ENCODE results near the gene GPR156.
"Not testable (repeated sequence)": the region's sequence is repeated elsewhere in the genome, so short reads cannot be mapped to it uniquely, and the experiment has no call there.

GPR156 gene

DNA sequence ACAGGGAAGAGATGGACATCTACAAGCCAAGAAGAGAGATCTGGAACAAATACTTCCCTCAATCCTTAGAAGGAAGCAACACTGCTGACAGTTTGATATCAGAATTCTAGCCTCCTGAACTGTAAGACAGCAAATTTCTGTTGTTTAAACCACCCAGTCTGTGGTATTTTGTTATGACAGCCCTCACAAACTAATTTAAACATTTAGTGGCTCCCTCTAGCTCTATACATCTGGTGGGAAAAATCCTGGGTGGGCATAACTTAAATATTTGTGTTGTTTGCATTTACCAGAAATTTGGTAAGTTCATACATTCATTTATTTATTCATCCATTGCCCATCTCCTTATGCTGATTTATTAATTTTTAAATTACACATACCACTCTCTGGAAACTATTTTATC is 128.3 kb downstream of the GPR156 start:
- no peak for DNase-seq

DNA sequence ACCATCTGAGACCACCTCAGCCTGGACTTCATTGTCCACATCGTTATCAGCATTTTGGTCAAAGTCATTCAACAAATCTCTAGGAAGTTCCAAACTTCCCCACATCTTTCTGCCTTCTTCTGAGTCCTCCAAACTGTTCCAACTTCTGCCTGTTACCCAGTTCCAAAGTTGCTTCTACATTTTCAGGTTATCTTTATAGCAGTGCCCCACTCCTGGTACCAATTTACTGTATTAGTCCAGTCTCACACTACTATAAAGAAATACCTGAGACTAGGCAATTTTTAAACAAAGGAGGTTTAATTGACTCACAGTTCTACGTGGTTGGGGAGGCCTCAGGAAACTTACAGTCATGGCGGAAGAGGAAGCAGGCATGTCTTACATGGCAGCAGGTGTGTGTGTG is 129.3 kb downstream of the GPR156 start:
- not testable (repeated sequence) for DNase-seq

DNA sequence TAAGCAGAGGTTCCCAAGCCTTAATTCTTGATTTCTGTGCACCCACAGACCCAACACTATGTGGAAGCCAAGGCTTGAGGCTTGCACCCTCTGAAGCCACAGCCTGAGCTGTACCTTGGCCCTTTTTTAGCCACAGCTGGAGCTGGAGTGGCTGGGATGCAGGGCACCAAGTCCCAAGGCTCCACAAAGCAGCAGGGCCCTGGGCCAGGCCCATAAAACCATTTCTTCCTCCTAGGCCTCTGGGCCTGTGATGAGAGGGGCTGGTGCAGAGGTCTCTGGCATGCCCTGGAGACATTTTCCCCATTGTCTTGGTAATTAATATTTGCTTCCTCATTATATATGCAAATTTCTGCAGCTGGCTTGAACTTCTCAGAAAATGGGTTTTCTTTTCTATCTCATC is 129.9 kb downstream of the GPR156 start:
- no peak for DNase-seq

DNA sequence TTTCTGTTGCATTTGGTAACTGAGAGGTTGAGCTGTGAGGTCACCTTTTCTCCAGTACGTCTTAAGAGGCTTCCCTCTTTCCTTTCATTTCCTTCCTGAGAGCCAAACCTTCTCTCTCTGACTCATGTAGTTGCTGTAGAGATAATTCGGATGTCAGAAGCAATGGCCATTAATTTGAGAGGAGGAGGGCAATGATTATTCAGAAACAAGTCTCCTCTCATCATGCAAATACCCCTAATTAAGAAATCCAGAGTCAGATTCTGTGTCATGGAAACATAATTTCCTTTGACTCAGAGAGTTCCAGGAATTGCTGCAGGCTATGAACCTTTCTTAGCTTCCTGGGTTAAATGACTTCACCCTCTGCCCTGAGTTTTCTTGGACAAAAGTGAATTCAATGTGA is 131.7 kb downstream of the GPR156 start:
- DNase-seq, result no peak

DNA sequence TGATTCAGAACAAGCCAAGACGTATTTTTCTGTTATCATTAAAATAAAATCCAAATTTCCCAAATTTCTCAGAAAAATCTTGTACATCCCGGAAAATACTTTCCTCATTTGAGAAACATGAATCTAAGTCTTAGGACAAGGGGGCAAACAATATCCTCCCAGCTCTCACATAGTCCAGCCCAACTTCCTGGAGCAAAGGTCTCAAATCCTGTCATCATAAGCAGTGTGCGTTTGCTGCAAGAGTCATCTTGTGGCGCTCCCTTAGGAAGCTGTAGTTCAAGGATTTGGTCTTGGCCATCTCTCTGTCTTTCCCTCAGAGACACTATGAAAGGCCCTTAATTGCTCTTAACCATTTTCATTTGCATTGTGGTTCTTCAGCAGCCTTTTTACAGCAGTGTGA is 133.2 kb downstream of the GPR156 start:
- no peak for DNase-seq

DNA sequence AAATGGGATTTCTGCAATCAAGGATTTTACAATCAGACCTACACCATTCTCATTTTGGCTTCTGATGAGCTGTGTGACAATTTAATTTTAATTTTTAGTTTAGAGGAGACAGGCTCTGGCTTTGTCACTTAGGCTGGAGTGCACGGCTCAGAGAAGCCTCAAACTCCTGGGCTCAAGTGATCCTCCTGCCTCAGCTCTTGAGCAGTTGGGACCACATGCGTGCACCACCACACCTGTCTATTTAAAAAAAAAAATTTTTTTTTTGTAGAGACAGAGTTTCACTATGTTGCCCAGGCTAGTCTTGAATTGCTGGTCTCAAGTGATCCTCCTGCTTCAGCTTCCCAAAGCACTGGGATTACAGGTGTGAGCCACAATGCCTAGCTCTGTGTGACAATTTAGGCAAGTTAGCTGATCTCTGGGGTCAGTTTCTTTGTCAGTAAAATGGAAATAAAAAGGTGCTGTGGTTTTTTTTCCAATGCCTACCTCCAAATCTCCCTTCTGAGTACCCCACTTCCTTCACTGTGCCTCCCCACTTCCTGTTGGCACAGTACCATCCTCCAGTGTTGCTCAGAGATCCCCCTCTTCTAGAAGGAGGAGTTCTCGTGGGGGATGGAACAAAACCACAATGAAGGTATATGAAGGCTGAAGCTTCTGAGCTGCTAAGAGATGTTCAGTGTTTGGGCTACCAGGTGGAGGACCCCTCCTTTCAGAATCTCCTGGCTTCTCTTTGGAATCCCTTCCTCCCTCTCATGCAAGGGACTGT is 136.7 kb downstream of the GPR156 start:
- no peak for DNase-seq

DNA sequence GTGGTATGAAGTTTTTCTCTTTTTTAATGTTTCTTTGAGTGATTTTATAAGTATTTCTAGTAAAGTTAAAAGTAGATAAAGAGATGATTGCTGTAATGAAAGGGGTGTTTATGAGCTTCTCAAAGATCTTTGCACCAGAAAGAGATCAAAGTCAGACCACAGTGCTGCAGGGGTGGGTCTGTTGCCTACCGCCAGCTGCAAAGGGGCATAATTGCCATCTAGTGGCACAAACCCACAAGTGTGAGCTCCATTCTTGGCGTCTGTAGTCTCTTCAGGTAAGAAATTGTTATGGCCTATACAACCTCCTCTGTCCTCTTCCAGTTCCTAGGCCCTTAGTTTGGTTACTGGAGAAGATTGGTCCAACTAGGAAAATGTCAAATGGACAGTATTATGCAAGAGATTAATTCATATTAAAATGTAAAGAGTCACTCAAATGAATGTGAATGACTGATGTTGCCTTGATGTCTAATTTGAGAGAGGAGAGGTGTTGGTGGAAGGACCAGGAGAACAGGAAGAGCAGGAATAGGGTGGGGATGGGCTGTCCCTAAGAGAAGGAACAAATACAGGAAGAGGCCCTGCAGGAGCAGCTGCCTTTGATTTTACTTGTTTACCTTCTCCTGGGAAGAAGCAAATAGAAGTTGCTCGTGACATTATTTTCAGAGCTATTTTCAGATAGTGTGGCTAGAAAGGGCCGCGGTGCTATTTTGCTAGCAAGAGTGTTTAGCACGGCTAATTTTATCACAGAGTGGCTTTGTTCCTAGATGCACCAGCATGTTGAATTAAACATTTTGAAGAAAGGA is 137.8 kb downstream of the GPR156 start:
- no peak for DNase-seq

DNA sequence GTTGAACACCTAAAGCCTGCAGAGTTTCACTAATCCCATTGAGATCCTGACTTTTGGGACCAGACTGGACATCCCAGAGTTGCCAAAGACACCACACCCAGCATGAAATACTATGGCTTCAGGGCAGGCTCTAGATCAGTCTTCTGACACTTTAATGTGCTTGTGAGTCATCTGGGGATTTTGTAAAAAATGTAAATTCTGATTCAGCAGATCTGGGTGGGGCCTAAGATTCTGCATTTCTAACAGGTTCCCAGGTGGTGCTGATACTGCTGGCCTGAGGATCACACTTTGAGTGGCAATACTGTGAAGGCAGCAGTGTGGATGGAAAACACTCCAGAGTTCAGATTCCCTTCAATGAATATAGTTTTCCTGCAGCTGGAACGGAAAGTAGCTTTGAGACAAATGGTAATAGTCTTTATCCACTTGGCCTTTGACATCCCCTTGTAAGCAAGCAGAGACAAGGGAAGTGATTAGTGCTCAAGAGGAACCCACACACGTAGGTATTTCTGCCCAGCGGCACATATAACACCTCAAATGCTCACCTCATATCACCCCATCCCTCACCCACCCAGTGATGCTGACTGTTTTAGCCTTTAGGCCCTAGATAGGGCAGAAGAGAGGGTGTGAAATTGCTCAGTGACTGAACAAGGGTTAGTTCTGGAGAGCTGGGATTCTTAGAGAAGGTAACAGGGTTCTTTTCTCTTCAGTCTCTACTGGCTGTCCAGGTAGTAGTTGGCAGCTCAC is 139.3 kb downstream of the GPR156 start:
- DNase-seq, result no peak

DNA sequence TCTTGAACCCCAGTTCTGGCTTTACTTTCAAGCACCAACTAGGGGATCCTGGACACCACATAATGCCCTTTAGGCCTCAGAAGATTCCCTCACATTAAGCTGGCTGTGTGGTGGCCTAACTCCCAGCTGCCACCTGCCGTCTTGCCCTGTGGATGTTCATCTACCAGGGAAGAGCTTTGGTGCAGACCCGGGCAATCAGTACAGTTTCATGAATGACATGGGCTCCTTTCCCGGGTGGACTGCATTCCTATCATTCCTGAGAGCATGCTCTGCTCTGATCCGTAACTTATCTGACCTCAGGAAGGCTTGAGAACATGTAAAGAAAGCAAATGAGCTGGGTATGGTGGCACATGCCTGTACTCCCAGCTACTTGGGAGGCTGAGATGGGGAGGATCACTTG is 140.8 kb downstream of the GPR156 start:
- DNase-seq, result no peak

DNA sequence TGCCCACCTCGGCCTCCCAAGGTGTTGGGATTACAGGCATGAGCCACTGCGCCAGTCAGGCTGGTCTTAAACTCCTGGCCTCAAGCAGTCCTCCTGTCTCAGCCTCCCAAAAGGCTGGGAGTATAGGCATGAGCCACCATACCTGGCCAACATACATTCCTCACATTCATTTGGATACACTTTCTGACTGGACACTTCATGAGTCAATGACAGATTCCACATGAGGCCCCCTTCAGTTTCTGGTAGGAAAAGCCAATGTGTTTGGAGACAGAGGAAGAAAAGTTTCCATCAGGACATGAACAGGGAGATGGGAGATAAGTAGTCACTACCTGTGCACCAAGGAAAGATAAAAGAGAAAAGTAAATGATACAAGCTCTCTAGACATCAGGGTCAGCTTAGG is 141.3 kb downstream of the GPR156 start:
- no peak for DNase-seq

DNA sequence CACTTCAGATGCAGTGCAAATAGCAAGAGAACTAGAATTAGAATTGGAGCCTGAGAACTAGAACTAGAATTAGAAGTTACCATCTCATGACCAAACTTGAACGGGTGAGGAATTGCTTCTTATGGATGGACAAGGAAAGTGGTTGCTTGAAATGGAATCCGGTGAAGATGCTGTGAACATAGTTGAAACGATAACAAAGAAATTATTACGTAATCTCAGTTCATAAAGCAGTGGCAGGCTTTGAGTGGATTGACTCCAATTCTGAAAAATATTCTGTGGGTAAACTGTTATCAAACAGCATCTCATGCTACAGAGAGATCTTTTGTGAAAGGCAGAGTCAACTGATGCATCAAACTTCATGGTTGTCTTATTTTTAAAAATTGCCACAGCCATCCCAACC is 142.8 kb downstream of the GPR156 start:
- DNase-seq, result no peak

DNA sequence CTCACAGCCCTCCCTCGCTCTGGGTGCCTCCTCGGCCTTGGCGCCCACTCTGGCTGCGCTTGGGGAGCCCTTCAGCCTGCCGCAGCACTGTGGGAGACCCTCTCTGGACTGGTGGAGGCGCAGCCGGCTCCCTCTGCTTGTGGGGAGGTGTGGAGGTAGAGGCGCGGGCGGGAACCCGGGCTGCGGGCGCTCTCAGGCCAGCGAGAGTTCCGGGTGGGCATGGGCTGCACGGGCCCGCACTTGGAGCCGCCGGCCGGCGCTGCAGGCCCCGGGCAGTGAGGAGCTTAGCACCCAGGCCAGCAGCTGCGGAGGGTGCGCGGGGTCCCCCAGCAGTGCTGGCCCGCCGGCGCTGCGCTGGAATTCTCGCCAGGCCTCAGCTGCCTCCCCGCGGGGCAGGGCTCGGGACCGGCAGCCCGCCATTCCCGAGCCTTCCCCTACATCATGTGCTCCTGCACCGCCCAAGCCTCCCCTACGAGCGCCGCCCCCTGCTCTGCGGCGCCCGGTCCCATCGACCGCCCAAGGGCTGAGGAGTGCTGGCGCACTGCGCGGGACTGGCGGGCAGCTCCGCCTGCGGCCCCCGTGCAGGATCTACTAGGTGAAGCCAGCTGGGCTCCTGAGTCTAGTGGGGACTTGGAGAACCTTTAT is 144.8 kb downstream of the GPR156 start:
- no peak for DNase-seq

DNA sequence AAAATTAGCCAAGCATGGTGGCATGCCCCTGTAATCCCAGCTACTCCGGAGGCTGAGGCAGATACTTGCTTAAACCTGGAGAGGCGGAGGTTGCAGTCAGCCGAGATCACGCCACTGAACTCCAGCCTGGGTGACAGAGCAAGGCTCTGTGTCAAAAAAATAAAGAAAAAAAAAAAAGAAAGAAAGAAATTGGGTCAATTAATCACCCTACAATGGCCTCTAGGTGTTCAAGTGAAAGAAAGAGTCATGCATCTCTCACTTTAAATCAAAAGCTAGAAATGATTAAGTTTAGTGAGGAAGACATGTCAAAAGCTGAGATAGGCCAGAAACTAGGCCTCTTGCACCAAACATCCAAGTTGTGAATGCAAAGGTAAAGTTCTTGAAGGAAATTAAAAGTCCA is 145.9 kb downstream of the GPR156 start:
- no peak for DNase-seq

DNA sequence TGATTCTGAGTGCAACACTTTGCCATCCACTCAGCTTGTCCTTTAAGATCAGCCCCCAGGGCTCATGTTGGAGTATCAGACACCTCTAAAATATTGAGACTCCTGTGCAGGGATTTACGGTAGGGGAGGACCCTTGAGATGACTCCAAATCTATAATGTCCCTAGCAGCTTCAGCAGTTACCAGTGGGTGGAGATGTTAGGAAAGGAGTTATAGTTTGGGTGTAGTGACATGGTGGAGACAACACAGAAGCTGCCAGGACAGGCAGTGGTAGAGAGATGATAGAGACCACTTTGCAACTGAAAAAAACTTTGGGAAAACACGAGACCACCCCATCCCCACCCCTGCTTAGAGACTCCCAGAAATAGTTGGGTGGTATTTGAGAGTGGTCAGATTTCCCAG is 147.5 kb downstream of the GPR156 start:
- DNase-seq, result no peak

DNA sequence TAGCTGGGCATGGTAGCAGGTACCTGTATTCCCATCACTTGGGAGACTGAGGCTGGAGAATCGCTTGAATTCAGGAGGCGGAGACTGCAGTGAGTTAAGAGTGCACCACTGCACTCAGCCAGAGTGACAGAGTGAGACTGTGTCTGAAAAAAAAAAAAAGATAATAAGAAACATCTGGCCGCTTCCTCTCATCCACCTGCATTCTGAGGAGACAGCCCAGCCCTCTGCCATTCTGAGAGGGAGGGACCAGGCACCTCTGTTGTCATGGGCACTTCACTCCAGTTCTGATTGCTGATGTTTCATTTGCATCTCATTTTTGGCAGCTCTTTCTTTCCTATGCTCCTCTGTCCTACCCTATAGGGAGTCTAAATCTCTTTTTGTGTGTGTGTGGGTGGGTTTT is 154.4 kb downstream of the GPR156 start:
- DNase-seq, result no peak

DNA sequence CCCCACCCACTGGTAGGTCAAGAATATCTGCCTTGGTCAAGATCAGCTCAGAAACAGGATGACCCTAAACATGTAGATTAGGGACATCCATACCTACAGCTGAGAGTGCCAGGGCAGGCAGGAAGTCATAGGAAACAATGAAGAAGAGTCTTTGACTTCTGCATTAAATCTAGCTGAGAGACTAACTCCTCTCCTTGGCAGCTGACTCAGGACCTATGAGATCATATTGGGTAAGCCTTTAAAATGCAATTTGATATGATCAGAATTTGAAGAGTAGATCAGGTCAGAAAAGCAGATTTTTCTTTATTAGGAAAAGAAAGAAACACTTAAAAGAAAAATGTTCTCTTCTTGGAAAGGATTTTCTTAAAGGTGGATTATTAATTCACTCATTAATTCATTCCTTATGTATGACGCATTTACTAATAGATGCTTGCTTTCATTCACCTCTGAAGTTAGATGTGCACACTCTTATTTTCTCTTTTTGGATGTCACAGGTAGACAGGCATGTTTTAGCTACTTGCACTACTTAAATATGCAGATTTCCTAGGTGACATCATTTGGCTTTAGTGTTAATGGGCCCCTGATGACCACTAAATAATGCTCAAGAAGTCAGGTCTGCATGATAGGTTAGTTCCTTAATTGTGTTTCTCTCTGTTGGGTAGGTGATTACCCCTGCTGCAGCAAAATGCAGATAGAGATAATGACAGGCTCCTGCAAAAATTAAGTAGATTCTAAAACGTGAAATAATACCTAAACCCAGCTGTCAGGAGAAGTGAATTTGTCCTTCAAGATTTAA is 155.1 kb downstream of the GPR156 start:
- DNase-seq, result no peak

DNA sequence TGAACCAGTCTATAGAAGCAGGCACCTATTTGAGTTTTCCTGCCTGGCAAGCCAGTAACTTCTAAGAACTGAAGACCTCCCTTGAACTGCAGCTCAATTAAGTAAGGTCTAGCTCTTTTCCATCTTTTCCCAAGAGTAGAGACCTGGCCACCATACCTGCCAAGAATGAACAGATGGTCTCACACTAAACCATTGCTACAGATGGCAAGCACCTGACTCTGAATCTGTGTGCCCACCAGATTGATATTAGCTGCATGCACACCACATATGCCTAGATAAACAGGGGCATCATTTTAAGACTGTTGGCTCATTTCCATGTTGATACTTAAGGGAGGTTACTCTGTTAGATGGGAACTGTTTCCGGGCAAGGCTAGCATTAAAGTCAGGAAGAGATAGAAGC is 156.0 kb downstream of the GPR156 start:
- DNase-seq, result no peak

DNA sequence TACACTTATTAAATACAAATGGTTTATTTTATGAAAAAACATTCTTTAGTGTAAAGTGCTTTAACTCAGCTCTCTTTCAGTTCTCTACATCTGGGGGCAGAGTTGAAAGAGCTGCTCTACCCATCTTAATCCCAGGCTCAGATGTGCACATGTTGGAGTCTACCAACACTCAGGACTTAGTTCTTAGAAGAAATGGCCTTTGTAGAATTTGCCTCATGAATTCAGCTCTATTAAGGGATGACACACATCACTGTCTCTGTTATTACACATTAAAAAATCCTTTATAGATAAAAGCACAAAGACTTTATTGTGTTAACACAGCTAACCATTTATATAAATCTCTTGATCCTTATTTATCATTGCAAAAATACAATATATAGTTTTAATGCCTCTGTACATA is 159.0 kb downstream of the GPR156 start:
- no peak for DNase-seq

DNA sequence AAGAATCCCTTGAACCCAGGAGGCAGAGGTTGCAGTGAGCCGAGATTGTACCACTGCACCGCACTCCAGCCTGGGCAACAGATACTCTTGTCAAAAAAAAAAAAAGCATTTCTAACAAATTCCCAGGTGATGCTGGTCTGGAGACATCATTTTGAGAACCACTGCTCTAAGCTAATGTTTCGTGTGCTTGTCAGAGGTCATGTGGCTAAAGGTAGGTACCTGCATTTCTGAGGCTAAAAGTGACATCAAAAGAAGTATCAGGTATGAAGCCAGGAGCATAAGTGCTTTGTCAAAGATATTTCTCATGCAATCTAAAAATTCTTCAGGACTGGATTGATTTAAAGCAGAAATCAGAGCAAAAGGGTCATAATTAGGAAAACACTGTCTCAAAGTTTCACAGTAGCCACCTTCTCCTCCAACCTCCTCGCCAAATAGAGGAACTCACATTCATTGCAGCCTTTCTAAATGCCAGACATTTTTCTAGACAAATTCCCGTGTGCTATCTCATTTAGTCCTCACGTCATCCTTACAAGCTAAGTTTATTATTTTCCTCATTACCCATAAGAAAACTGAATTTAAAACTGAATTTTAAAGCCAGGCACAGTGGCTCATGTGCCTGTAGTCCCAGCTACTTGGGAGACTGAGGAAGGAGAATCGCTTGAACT is 165.0 kb downstream of the GPR156 start:
- no peak for DNase-seq
